Activated CD8-positive, alpha-beta memory T cell treated with anti-CD3 and anti-CD28 coated beads, Interleukin-2, amount 50 U/mL, for 24 hours (primary cell): ENCODE data around the gene TRIM17.
"Not testable (repeated sequence)": the region's sequence is repeated elsewhere in the genome, so short reads cannot be mapped to it uniquely, and the experiment has no call there.

ENCODE experiments used
- DNase-seq: peaks from one replicate; pipeline ENCODE4 v3.0.0-alpha.2; 2020; ENCODE audit errors: extremely low read depth

TRIM17 gene

DNA sequence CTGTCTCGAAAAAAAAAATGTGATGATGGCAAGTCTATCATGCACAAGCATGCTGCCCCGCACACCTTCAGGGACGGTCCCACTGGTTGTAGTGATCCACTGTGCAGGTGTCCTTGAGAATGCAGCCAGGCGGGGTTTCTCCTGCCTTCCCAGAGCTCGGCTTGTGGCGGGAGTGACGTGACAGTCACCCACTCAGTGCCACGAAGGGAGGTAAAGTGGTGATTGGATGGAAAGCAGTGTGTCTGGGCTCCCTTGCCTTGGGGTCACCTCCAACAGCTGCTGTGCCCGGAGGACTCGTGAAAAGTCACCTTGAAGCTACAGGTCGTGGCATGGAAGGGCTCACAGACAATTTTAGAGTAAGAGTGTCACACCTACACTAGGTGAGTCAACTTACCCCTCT lies 33.5 kb upstream of the TRIM17 start:
- no peak for DNase-seq

DNA sequence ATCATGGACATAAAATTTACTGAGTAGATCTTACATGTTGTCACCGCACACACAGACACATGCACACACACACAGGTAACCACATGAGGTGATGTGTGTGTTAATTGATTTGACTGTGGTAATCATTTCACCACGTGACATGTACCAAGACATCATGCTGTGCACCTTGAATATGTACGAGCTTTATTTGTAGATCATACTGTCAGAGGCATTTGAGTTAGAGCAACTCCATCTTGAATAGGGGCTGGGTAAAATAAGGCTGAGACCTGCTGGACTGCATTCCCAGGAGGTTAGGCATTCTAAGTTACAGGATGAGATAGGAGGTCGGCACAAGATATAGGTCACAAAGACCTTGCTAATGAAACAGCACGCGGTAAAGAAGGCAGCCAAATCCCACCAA lies 31.7 kb upstream of the TRIM17 start:
- DNase-seq, result no peak

DNA sequence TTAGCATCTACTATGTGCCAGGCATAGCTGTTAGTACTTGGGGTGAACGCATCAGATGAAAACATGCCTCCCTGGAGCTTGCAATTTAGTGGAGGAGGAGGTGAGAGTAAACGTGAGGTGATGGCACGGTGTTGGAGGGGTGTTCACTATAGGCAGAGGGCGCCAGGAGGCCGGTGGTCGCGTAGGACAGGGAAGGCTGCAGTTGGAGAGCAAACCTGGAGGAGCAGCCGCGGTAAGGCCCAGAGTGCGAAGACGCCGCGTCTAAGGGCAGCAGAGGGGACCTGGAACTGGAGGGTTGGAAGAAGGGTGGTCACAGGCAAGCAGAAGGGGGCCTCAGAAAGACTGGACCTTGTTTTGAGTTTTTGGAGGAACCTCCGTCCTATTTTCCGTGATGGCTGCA lies 30.2 kb upstream of the TRIM17 start:
- no peak for DNase-seq

DNA sequence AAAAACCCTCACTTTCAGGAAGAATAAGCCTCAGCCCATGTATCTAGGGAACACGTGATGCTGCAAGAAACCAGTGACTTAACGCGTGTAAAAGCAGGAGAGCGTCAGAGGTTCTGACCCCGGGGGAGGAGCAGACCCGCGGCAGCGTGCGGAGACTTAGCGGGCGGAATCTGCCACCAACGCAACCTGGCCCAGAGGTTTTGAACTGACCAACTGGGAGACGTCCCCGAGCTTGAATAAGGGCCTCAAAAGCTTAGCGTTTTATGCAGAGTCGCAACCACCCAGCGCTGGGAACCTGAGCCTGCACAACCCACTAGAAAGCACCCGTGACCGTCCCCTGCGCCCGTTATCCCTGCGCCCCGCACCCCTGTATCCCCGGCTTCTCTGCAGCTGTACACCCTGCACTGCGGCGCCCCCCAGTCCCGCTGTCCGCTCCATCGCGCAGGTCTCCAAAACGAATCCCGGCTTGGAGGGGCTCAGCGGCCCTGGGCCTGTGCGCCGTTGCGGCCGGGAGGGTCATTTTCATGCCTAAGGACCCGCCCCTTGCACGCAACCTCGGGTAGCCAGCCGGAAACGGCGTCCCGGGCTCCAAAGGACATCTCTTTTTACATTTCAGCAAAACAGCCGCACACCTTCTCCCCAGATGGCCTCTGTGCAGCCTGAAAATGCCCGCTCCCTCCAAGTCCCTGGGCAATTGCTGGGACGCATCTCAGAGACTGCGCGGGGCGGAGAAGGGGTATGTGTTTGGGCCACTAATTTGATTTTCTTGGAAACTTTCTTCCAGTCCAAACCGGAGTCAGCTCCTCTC lies 29.4 kb upstream of the TRIM17 start:
- DNase-seq, result no peak

DNA sequence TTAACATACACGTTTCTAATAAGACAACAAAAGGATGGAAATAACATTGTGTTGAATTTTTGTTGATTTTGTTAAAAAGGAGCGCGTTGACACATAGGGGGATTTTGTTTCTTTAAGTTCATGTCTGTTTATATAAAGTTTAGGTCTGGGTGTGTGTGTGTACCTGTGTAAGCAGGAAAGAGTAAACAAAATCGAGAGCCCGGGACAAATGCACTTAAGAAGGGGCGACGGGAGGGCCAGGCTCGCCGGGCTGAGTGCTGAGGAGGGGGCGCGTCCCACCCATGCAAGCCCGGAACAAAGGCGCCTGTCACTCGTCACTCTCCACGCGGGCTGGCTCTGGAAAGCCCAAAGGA lies 28.8 kb upstream of the TRIM17 start:
- no peak for DNase-seq

DNA sequence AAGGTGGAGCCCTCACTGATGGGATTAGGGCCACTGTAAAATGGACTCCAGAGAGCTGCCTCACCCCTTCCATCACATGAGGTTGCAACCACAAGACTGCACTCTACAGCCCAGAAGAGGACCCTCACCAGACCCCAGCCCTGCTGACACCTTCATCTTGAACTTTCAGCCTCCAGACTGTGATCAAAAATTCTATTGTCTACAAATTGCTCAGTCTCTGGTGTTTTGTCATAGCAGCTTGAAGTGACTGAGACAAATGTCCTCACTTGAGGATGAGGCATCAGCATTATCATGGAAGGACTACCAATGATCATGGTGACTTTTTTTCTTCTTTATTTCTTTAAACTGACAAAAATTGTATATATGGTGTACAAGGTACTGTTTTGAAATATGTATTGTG lies 26.7 kb upstream of the TRIM17 start:
- DNase-seq, result no peak

DNA sequence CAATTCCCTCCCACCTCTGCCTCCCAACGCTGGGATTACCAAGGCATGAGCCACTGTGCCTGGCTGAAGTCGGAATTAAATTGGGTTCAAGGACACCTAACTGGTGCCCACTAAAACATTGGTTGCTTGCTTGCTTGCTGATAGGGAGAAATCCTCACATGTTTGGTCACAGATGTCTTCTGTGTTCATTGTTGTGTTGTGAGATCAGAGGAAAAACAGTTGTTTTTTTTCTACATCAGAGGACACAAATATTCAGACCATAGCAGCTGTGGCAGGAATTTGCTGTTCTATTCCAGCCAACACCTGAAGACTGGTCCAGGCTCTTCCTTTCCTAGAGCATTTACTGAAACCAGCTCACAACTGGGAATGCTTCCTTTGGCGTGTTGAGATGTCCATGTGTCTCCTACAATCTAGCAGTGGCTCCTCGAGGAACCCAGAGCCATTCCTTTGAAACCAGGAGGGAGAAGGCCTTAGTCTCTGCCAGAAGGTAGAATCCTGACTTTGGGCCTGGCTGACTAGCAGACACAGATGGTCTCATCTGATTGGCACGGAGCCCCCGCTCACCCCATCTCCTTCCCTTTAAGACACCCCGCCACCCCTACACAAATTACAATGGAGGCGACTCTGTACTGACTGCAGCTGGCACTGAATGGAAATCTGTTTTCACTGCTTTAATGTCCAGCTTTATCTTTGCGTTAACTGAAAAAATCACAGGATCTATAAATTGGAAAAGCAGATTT lies 24.3 kb upstream of the TRIM17 start:
- DNase-seq, result no peak

DNA sequence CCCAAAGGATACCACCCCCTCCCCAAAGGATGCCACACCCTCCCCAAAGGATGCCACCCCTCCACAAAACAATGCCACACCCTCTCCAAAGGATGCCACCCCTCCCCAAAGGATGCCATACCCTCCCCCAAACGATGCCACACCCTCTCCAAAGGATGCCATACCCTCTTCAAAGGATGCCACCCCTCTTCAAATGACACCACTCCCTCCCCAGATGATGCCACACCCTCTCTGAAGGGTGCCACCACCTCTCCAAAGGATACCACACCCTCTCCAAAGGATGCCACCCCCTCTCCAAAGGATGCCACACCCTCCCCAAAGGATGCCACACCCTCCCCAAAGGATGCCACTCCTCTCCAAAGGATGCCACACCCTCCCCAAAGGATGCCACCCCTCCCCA lies 21.6 kb upstream of the TRIM17 start:
- no peak for DNase-seq

DNA sequence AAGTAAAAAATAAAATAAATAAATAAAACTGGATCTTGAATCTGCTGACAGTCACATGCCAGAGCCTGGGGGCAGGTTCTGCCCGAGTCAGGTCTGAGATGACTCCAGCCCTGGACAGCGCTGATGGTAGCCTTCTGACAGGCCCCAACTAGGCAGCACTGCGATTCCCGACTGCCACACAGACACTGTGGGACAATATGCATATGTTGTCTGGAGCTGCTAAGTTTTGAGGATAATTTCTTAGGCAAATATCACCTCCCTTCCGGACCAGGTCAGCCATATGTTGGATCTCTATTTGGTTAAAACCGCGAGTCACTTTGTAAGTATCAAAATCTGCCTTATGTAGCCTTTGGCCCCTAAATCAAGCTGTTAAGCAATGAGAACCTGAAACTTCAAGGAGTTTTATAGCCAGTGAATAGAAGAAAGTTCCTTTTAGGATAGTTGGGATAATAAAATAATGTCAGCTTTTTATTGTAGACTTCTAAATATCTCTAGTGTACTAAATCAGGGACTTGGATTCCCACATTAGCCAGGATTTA lies 20.8 kb upstream of the TRIM17 start:
- DNase-seq, result no peak

DNA sequence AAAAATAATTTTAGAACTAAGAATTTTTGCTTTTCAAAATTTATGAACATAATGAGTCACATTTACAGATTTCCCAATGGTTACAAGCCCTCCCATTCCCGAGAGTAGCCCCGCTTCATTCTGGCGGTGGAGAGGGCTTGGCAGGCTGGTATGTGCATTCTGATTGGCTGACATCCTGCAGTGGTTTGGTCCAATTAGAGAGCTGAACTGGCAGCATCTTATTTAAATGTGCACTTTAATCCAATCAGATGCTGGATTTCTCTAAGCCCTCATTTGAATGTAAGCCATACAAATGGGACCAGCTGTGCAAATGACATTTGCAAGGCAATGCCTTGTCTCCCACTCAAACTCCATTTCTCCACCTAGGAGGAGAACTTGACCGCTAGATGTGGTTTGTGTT lies 18.0 kb upstream of the TRIM17 start:
- DNase-seq, result no peak

DNA sequence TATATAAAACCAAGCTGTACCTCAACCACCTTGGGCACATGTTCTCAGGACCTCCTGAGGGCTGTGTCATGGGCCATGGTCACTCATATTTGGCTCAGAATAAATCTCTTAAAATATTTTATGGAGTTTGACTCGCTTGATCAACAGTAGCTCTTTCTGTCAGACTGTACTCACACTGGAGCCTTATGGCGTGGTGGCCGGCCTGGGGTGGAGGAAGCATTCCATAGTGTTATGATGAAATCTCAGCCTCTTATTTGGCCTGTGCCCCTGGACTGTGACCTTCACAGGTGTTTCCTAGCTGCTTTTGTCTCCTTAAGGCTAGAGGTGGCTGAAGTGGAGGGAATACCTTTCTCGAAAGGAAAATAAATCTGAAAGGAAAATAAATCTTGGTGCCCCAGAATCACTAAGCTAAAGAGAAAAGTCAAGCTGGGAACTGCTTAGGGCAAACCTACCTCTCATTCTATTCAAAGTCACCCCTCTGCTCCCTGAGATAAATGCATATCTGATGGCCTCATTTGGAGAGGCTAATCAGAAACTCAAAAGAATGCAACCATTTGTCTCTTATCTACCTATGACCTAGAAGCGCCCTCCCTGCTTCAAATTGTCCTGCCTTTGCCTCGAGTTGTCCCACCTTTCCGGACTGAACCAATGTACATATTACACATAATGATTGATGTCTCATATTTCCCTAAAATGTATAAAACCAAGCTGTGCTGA lies 16.8 kb upstream of the TRIM17 start:
- DNase-seq, result not testable (repeated sequence)

DNA sequence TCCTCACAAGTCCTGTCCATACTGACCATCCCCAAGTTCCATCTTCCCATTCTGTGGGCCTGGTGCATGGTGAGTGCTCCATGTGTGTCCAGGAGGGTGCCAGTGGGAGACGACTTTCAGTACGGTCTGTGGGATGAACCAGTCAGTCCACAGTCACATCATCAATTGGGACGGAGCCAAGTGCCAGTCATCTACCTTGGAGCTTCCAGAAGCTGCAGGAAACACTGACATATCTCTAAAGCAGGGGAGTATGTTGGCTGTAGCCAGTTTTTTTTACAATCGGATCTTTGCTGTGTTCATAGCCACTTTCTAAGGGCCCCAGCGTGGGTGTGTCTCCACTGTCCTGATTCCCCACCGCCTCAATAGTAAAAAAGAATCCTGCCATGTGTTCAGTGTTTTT lies 13.6 kb upstream of the TRIM17 start:
- no peak for DNase-seq

DNA sequence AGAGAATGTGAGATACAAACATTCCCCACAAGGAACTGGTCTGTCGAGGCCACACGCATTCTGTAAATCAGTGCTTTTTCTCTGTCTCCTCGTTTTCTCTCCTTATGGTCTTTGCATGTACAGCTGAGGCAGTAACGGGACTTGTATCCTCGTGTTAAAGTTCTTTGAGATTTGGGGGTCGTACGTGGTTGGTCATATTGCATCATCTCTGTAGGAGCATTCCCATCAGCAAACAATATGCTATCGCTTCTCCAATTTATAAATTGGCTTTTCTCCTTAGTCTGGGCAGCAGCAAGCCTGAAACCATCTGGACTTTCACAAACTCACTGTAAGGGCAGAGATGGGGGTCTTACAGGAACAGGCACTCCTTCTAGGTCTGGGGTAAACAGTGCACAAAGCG lies 13.0 kb upstream of the TRIM17 start:
- no peak for DNase-seq

DNA sequence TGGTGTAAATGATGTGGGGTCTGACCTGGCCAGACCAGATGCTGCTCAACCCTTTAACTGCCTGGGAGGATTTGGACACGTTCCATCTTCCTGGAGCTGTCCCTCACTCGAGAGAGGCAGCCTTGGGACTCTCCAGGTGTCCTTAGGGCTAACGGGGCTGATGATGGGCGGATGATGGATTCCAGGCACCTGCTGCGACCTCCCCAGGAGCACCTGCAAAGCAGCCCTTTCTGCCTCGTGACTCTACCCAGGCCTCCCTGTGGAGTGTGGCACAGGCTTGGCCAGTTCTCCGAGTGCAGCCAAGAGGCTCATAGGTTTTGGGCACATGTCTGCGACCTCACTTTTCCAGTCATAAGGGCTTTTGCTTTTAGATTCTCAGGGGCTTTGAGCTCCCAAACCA lies 12.3 kb upstream of the TRIM17 start:
- no peak for DNase-seq

DNA sequence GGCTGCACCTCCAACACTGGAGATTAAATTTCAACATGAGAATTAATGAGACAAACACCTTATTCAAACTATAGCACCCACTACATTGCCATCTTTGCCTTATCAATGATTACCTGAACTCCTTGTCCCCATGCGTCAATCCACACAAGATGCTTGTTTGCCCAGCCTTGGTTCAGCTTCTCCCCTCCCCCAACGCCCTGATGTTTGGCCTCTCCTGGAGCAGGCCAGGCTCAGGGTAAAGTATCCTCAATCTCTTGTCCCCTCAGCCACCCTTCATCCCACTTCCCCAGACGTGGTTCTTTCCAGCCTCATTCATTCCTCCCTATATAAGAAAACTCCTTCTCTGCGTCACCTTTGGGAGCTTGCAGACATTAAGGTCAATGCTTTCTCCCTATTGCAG lies 11.8 kb upstream of the TRIM17 start:
- no peak for DNase-seq

DNA sequence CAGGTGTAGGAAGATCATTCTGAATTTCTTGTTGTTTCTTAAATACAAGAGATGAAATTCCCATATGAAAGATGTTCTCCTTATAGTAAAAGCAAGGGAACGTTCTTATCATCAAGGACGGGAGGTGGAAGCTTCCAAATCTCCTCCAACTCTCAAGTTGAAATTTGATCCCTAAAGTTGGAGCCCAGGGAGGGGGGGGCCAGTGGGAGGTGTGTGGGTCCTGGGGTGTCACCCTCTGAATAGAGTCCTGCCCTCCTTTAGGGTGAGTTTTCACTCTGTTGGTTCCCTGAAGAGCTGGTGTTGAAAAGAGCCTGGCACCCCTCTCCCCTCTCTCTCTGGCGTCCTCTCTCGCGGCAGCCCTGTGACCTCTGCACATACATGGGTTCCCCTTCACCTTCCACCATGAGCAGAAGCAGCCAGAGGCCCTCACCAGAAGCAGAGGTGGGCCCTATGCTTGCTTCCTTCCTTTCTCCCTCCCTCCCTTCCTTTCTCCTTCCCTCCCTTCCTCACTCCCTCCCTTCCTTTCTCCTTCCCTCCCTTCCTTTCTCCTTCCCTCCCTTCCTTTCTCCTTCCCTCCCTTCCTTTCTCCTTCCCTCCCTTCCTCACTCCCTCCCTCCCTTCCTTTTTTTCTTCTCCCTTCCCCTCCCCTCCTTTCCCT lies 10.0 kb upstream of the TRIM17 start:
- no peak for DNase-seq

DNA sequence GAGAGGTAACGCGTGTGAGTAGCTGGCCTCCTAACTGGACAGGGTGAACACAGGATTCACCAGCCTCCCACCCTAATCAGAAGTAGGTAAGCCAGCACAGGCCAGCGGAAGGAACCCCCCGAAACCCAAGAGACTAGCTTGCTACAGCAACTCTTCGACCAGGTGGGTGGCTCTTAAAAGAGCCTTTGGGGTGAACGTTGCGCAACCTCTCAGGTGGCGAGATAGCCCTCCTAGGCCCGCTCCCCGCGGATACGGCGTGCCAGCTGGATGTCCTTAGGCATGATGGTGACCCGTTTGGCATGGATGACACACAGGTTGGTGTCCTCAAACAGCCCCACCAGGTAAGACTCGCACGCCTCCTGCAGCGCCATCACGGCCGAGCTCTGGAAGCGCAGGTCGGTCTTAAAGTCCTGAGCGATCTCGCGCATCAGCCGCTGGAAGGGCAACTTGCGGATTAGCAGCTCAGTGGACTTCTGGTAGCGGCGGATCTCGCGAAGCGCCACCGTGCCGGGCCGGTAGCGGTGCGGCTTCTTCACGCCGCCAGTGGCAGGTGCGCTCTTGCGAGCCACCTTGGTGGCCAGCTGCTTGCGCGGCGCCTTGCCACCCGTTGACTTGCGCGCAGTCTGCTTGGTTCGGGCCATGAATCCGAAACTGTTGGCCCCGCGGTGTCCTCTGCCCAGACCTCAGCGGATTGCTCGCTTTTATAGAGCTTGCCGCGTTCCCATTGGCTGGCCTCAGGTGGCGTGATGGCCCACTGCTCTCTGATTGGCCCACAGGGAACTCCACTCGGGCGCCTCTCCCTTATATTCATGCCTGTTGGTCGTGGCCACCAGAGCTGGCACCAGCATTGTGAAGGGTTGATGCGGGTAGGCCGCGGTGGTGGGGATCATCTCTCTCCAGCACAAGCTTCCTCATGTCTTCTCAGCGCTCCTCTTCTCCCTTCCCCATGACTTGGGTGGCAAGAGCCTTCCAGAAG lies 8.3 kb upstream of the TRIM17 start:
- DNase-seq, result no peak

DNA sequence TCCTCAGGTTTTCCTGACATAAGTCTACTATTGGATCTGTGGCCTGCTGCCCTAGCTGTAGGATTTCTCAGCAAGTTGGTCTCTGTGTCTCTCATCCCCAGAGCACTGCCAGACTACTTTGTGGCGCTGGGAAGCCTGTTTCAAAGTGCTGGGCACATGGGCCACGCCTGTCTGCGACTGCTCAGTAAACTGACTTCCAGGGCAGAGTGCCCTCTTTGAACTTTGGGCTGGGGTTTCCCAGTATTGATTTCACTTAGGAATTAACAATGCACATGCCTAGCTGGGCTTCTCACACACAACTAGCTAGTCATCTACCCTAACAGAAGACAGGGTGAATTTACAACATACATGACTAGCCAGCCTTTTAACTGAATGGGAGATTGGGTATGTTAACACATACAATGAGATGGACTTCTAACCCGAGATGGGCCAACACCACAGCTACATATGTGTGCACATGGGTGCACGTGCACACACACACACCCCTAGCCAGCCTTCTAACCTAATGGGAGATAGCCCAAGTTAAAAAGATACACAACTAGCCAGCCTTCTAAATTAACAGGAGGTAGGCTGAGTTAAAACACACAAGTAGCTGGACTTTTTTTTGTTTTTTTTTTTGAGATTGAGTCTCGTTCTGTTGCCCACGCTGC lies 6.9 kb upstream of the TRIM17 start:
- no peak for DNase-seq

DNA sequence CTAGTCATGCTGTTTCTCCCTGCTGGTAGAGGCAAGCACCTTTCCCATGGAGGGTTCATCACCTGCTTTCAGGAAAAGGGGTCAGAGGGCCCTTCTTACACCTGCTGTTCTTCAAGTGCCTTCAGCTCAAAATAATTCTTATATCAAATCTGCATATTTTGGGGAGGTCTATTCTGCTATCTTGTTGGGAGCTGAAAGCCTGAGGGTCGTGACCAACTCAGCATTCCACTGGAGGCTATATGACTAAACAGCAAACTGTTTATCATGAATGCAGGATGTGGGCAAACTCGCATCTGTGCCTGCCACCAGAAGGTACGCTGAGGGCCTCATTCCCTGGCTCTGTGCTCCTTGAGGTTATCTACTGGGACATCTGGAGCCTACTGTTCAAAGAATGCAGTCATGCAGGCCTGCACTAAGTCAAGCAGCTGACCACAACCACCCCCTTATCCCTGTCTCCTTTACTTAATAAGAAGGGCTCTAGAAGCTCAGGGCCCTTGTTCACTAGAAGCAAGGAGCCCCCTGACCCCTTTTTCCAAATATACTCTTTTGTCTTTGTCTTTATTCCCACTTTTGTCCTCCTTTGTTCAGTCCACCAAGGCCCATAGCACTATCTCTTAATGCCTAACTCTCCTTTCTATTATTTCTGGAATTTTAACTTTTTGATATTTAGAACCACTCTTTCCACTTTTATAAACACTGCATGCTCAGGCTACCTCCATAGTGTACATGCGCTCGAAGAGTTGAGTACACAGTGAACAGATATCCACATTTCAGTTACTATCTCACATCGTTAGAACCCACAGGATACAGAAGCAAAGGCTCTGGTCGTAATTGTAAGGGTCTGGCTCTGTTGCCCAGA lies 4.5 kb upstream of the TRIM17 start:
- DNase-seq, result no peak
